ENCODE results near the gene KRTAP23-1. TPM values are rescaled to one million over a fixed set of nuclear protein-coding genes. Genes with fewer than 3 reads are reported as not detected.

KRTAP23-1 gene
- total RNA-seq, 2 donors from 2014 or later: not detected

DNA sequence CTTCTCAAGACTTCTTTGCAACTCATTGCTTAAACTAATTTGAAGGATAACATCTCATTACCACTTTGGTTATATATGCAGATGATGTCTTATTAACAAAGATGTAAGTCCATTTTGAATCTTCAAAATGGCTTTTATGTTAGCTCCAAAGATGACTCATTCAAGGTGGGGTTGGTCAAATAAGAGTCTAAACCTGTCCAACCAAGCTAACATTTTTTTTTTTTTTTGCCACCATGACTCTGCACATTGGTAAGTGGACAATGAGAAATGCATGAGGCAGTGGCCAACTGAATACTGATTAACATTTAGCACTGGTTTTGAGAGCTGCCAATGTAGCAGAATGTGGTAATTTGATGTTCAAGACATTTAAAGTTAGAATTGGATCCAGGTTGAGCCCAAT lies 10.6 kb downstream of the KRTAP23-1 start:
- H3K4me1 ChIP-seq (ENCODE audit: control insufficient read depth, insufficient read depth, low read length): no peaks in the 10 kb centered on the region
- H3K36me3 ChIP-seq (ENCODE audit: control insufficient read depth, insufficient read depth, low read length): no peaks in the 10 kb centered on the region
- H3K9ac ChIP-seq (ENCODE audit: extremely low read depth, low read length, poor library complexity, severe bottlenecking): no peak overlapping the region
- Mint-ChIP-seq H3K36me3 (ENCODE audit: low read depth) (no peaks in the 10 kb centered on the region), H3K4me1 (no peaks in the 10 kb centered on the region), H3K27me3 (ENCODE audit: insufficient read depth) (no peaks in the 10 kb centered on the region), H3K4me3 (no peak overlapping the region), H3K27ac (no peak overlapping the region), H3K9me3 (no peaks in the 10 kb centered on the region)
- no peaks in the 10 kb centered on the region for H3K9me3 ChIP-seq (ENCODE audit: control insufficient read depth, low read length)
- no peak overlapping the region for H3K4me3 ChIP-seq (ENCODE audit: low read length)
- H3K27ac ChIP-seq (ENCODE audit: low read depth, low read length): no peak overlapping the region
- no peaks in the 10 kb centered on the region for H3K27me3 ChIP-seq (ENCODE audit: control insufficient read depth, insufficient read depth, low read length, poor library complexity, severe bottlenecking)
- TF ChIP-seq CTCF (conservative IDR thresholded peaks at IDR 0.05): no peak
- no peak for DNase-seq

GRCh38 chr21:30337276-30337744 lies 11.1 kb downstream of the KRTAP23-1 start, which contains the start of gene KRTAP27-1:
Gene KRTAP27-1, minus strand, starts transcription at chr21:30337694. Its CDS starts 26 bp downstream, at chr21:30337668.
- H3K36me3 ChIP-seq (ENCODE audit: control insufficient read depth, insufficient read depth, low read length): no peaks in the 10 kb centered on the region
- no peak for DNase-seq
- Mint-ChIP-seq H3K27me3 (ENCODE audit: insufficient read depth) (no peaks in the 10 kb centered on the region), H3K4me3 (no peak within 1 kb of the TSS), H3K4me1 (no peaks in the 10 kb centered on the region), H3K27ac (no peak within 1 kb of the TSS), H3K36me3 (ENCODE audit: low read depth) (no peaks in the 10 kb centered on the region), H3K9me3 (no peaks in the 10 kb centered on the region)
- H3K27me3 ChIP-seq (ENCODE audit: control insufficient read depth, insufficient read depth, low read length, poor library complexity, severe bottlenecking): no peaks in the 10 kb centered on the region
- H3K9ac ChIP-seq (ENCODE audit: extremely low read depth, low read length, poor library complexity, severe bottlenecking): no peak within 1 kb of the TSS
- TF ChIP-seq CTCF (conservative IDR thresholded peaks at IDR 0.05): no peak
- H3K4me1 ChIP-seq (ENCODE audit: control insufficient read depth, insufficient read depth, low read length): no peaks in the 10 kb centered on the region
- H3K4me3 ChIP-seq (ENCODE audit: low read length): no peak within 1 kb of the TSS
- 75 to 80% methylated on average over 4 to 6 of the region's 6 CpGs for WGBS, 2 experiments (ENCODE audit: insufficient coverage in 1 of 2, insufficient read length in 1 of 2)
- no peak within 1 kb of the TSS for H3K27ac ChIP-seq (ENCODE audit: low read depth, low read length)
- H3K9me3 ChIP-seq (ENCODE audit: control insufficient read depth, low read length): no peaks in the 10 kb centered on the region

DNA sequence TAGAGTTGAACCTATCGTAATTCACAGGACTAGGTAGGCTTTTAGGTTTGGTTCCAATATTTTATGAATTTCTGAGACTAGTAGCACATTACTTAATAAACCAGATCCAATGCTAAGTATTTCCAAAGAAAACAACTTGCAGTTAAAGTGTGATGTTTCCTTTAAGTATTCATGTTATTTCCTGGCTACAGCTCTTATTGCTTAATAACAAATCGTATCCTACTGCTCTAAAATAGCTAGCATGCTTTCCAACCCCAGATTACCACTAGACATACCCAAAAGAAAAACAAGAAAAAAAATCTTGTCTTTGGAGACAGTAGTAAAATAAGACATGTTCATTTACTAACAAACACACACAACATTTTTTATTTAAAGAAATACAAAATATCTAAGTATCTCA lies 11.8 kb downstream of the KRTAP23-1 start:
- no peak for DNase-seq
- no peak overlapping the region for H3K27ac Mint-ChIP-seq
- H3K36me3 Mint-ChIP-seq (ENCODE audit: low read depth): no peaks in the 10 kb centered on the region
- H3K27me3 Mint-ChIP-seq (ENCODE audit: insufficient read depth): no peaks in the 10 kb centered on the region
- WGBS, 2 experiments (ENCODE audit: insufficient coverage in 1 of 2, insufficient read length in 1 of 2): 100% methylated on average over 2 of the region's 2 CpGs; no CpG with 5 or more reads in 1 of the 2 experiments
- no peaks in the 10 kb centered on the region for H3K9me3 Mint-ChIP-seq
- no peak overlapping the region for H3K4me3 Mint-ChIP-seq
- Histone ChIP-seq H3K9ac (ENCODE audit: extremely low read depth, low read length, poor library complexity, severe bottlenecking) (no peak overlapping the region), H3K27me3 (ENCODE audit: control insufficient read depth, insufficient read depth, low read length, poor library complexity, severe bottlenecking) (no peaks in the 10 kb centered on the region), H3K4me1 (ENCODE audit: control insufficient read depth, insufficient read depth, low read length) (no peaks in the 10 kb centered on the region), H3K4me3 (ENCODE audit: low read length) (no peak overlapping the region), H3K9me3 (ENCODE audit: control insufficient read depth, low read length) (no peaks in the 10 kb centered on the region), H3K36me3 (ENCODE audit: control insufficient read depth, insufficient read depth, low read length) (no peaks in the 10 kb centered on the region), H3K27ac (ENCODE audit: low read depth, low read length) (no peak overlapping the region)
- no peak for TF ChIP-seq CTCF (conservative IDR thresholded peaks at IDR 0.05)
- H3K4me1 Mint-ChIP-seq: no peaks in the 10 kb centered on the region
